IPS-18c (cell line): Measurements from ENCODE around the gene WASHC2C.
"Not testable (repeated sequence)": the region's sequence is repeated elsewhere in the genome, so short reads cannot be mapped to it uniquely, and the experiment has no call there.

Experiments used
- H3K4me3 ChIP-seq: 2 replicates; pipeline ENCODE4 v1.7.0; 2013; ENCODE audit warnings: low read depth, mild to moderate bottlenecking, low read length, moderate library complexity; ENCODE audit not compliant: insufficient read depth
- H3K9me3 ChIP-seq: one replicate; pipeline ENCODE4 v1.6.1; 2013; ENCODE audit warnings: mild to moderate bottlenecking, low read length, moderate library complexity; ENCODE audit not compliant: control insufficient read depth, insufficient read depth

Gene WASHC2C

GRCh38 chr10:45726703-45727420 is at the start of gene WASHC2C:
WASHC2C (plus strand) TSS chr10:45727266; CDS start chr10:45727318, 52 bp downstream.
- H3K9me3 ChIP-seq: not testable (repeated sequence)

GRCh38 chr10:45678467-45678866 is 48.6 kb upstream of the WASHC2C start:
- H3K9me3 ChIP-seq, H3K4me3 ChIP-seq: not testable (repeated sequence)

More at GRCh38 chr10:45726703-45727420, at the start of gene WASHC2C:
- H3K4me3 ChIP-seq: peak within 1 kb of the TSS; percentile 71

GRCh38 chr10:45710200-45710796 is 16.8 kb upstream of the WASHC2C start:
- not testable (repeated sequence) for H3K4me3 ChIP-seq, H3K9me3 ChIP-seq

GRCh38 chr10:45711223-45711622 is 15.8 kb upstream of the WASHC2C start:
- not testable (repeated sequence) for H3K4me3 ChIP-seq, H3K9me3 ChIP-seq

GRCh38 chr10:45717053-45717452 is 10.0 kb upstream of the WASHC2C start:
- not testable (repeated sequence) for H3K4me3 ChIP-seq, H3K9me3 ChIP-seq

- H3K9me3 ChIP-seq, H3K4me3 ChIP-seq: not testable (repeated sequence)
Observed at GRCh38 chr10:45717642-45718041, 9.4 kb upstream of the WASHC2C start.

- H3K4me3 ChIP-seq: not testable (repeated sequence)
Observed at GRCh38 chr10:45721503-45721902, 5.6 kb upstream of the WASHC2C start.

GRCh38 chr10:45723851-45724250 is 3.2 kb upstream of the WASHC2C start:
- H3K9me3 ChIP-seq, H3K4me3 ChIP-seq: not testable (repeated sequence)

More at GRCh38 chr10:45721503-45721902, 5.6 kb upstream of the WASHC2C start:
- not testable (repeated sequence) for H3K9me3 ChIP-seq

- H3K4me3 ChIP-seq: peak overlapping the region; percentile 71
- not testable (repeated sequence) for H3K9me3 ChIP-seq
Observed at GRCh38 chr10:45727421-45727965, 427 bp downstream of the WASHC2C start.

GRCh38 chr10:45734449-45734848 is 7.4 kb downstream of the WASHC2C start:
- H3K4me3 ChIP-seq: not testable (repeated sequence)

GRCh38 chr10:45734867-45735266 is 7.8 kb downstream of the WASHC2C start:
- not testable (repeated sequence) for H3K4me3 ChIP-seq, H3K9me3 ChIP-seq

More at GRCh38 chr10:45734449-45734848, 7.4 kb downstream of the WASHC2C start:
- not testable (repeated sequence) for H3K9me3 ChIP-seq

- H3K9me3 ChIP-seq, H3K4me3 ChIP-seq: not testable (repeated sequence)
Observed at GRCh38 chr10:45741559-45741958, 14.5 kb downstream of the WASHC2C start.

GRCh38 chr10:45742014-45742413 is 14.9 kb downstream of the WASHC2C start:
- not testable (repeated sequence) for H3K4me3 ChIP-seq, H3K9me3 ChIP-seq

GRCh38 chr10:45751141-45751540 is 24.1 kb downstream of the WASHC2C start:
- H3K9me3 ChIP-seq, H3K4me3 ChIP-seq: not testable (repeated sequence)

- H3K4me3 ChIP-seq, H3K9me3 ChIP-seq: not testable (repeated sequence)
Observed at GRCh38 chr10:45752210-45752609, 25.1 kb downstream of the WASHC2C start.

GRCh38 chr10:45753979-45754495 is 27.0 kb downstream of the WASHC2C start:
- not testable (repeated sequence) for H3K4me3 ChIP-seq, H3K9me3 ChIP-seq

- H3K4me3 ChIP-seq, H3K9me3 ChIP-seq: not testable (repeated sequence)
Observed at GRCh38 chr10:45755083-45755482, 28.0 kb downstream of the WASHC2C start.

GRCh38 chr10:45756065-45756464 is 29.0 kb downstream of the WASHC2C start:
- H3K9me3 ChIP-seq, H3K4me3 ChIP-seq: not testable (repeated sequence)
